Melanocyte of skin (primary cell): ENCODE data around the gene MYOZ3. TPM values are rescaled to one million over a fixed set of nuclear protein-coding genes. Genes with fewer than 3 reads are reported as not detected.

Experiments used
- total RNA-seq, 2 donors: library from RNA; depleted of rRNA; stranded (reverse); fragments of >200 nt; gene quantifications; 2 replicates each; pipeline ENCODE4 v1.2.3, GENCODE V29; 2012

MYOZ3 gene, protein sequence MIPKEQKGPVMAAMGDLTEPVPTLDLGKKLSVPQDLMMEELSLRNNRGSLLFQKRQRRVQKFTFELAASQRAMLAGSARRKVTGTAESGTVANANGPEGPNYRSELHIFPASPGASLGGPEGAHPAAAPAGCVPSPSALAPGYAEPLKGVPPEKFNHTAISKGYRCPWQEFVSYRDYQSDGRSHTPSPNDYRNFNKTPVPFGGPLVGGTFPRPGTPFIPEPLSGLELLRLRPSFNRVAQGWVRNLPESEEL
- 1 to 10 TPM in 1 of 2 donors, under 1 TPM in 1; 0.34 to 1.3 TPM for total RNA-seq

DNA sequence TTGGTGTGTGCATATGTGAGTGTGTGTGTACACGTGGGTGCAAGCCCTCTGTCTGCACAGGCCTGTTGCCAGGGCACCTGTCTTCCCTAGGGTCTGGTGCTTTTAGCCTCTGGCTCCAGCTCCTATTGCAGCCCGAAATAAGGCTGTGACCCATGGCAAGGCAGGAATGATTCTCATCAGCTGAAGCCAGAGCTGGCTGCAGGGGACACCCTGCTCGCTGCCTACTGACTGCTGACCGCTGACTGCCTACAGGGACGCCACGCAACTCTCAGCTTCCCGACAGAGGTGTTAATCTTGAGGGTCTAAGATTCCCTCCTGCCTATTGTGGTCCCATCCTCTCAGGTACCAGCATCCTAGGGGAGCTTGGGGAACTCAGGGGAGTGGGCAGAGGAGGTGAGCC lies at the start of gene MYOZ3:
Gene MYOZ3, plus strand, starts transcription at position 166 of the 400 bp plus-strand sequence. CDS start 1,691 bp downstream, outside the sequence.

DNA sequence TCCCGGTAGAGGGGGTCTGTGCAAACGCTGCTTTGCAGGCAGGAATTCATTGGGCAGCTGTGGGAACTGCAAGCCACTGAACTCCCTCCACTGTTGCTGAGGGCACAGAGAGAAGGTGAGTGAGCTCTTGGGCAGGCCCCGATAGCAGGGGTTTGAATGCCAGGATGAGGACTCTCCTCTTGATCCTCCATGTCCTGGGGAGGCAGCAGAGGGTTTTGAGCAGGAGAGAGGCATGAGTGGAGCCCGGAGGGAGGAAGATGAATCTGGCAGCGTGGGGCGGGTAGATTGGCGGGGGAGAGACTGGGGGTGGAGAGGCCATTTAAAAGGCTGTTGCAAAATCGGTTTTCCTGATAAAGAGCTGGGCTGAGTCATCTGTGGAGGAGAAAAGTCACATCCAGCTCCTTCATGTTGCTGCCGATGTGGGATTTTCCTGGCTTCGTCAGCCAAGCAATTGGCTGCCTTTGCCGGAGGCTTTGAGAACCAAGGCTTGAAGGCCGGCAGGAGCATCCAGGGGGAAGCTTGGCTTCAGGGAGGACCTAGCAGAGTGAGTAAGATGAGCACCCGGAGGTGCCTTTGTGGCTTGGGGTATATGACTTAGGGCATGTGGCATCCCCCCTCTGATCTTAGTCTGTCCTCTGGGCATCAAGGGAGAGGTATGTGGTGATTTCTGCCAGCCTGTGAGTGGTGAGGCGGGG lies 20.6 kb upstream of the MYOZ3 start, which contains the start of gene SYNPO:
Gene SYNPO, plus strand, starts transcription at position 350 of the 695 bp plus-strand sequence. CDS start 7,616 bp downstream, outside the sequence.

DNA sequence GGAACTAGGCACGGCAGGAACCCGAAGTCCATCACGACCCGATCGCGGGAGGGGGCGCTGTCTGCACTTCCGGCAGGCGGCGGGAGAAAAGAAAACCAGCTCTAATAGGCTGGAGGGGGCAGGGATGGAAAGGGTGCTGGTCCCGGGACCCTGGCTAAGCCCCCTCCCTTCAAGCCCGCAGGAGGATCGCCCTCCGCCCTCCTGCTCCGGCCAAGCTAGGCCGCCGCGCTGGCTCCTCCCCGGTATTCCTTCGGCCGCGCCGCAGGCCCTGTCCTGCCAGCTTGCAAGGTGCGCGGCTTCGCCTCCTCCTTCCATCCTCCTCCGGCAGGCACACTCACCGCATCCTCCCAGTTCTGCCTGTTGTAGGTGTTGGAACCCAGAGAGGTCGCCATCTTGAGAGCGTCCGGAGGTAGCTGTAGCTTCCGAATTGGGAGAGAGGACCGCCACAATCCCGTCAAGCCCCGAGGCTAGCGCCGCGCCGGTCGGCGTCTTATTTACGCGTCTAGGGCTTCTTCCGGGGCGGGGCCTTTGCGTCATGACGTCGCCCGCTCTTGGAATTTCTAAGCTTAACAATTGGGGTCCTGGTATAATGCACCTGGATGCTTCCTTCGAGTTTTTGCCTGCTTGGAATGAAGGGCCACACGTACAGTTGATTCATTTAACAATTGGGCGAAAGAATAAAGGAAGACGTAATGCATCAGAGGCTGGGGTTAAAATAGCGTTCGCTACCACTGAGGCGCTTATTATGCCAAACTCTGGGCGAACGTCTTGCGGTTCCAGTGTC lies 39.7 kb downstream of the MYOZ3 start, which contains the start of gene RBM22:
Gene RBM22, minus strand, starts transcription at position 469 of the 784 bp plus-strand sequence. Its CDS starts 77 bp downstream, at position 392.

Other genes with a start within 250 kb of the MYOZ3 start
- 10 to 100 TPM; 31.7 to 68.9 TPM for gene CD74, start 248.3 kb upstream of the MYOZ3 start, total RNA-seq
- gene RPS14, start 211.5 kb upstream of the MYOZ3 start, total RNA-seq, result 1,000 to 10,000 TPM; 1,008 to 2,761 TPM
- gene NDST1, start 153.1 kb upstream of the MYOZ3 start, total RNA-seq, result 10 to 100 TPM; 43.7 to 45.6 TPM
- gene SYNPO, start 20.6 kb upstream of the MYOZ3 start, total RNA-seq, result 1 to 10 TPM; 4.0 to 4.8 TPM
- 10 to 100 TPM; 24.1 to 28.6 TPM for gene RBM22, start 39.8 kb downstream of the MYOZ3 start, total RNA-seq
- 10 to 100 TPM; 49.6 to 57.8 TPM for gene DCTN4, start 97.8 kb downstream of the MYOZ3 start, total RNA-seq
- 10 to 100 TPM in 1 of 2 donors, 1 to 10 TPM in 1; 8.9 to 27.3 TPM for gene SMIM3, start 117.5 kb downstream of the MYOZ3 start, total RNA-seq
- gene IRGM, start 185.3 kb downstream of the MYOZ3 start, total RNA-seq, result not detected
- 1 to 10 TPM; 2.4 to 5.0 TPM for gene ZNF300, start 243.7 kb downstream of the MYOZ3 start, total RNA-seq